Upper lobe of right lung (tissue), 1 donor: ENCODE results near the gene DMD. TPM values are rescaled to one million over a fixed set of nuclear protein-coding genes. Genes with fewer than 3 reads are reported as not detected.

Source experiments
- ATAC-seq: fragments of 200-7000 bp; cut with Tn5 transposase; one replicate; pipeline ENCODE4 v1.9.1; 2020; ENCODE audit warnings: mild to moderate bottlenecking, moderate library complexity
- DNase-seq: peaks from one replicate; pipeline ENCODE4 v3.0.0-alpha.2; 2020
- H3K27ac ChIP-seq: fragments of 200-600 bp; one replicate; pipeline ENCODE4 v1.8.0; 2022
- H3K27me3 ChIP-seq: fragments of 200-600 bp; one replicate; pipeline ENCODE4 v1.8.0; 2022; ENCODE audit warnings: mild to moderate bottlenecking
- H3K36me3 ChIP-seq: fragments of 200-600 bp; one replicate; pipeline ENCODE4 v1.8.0; 2022
- H3K4me1 ChIP-seq: fragments of 200-600 bp; one replicate; pipeline ENCODE4 v1.8.0; 2022
- H3K4me3 ChIP-seq: fragments of 200-600 bp; one replicate; pipeline ENCODE4 v1.8.0; 2022; ENCODE audit warnings: mild to moderate bottlenecking
- H3K9me3 ChIP-seq: fragments of 200-600 bp; one replicate; pipeline ENCODE4 v1.8.0; 2022
- CTCF ChIP-seq: fragments of 200-600 bp; IDR thresholded peaks from one replicate; pipeline ENCODE4 v1.8.0; 2022; ENCODE audit warnings: antibody characterized with exemption
- intact Hi-C: fragments of 100-400 bp; cut with DNase I; formaldehyde crosslinking; loops from one replicate; pipeline ENCODE4 v1.11.0; 2022
- total RNA-seq: library from RNA; stranded (reverse); fragmentation: NEBNext Ultra II Directional; extraction: Animal tissue kit (Norgen Biotek cat#: 25700); gene quantifications from one replicate; pipeline ENCODE4 v1.2.1, GENCODE V29; 2021
- donor health status: DM: no; HTN: yes; CAD: no; lungs with severe emphysema.

The DMD gene
- total RNA-seq, 1 donor from 2014 or later, result 24.7 TPM

- DNase-seq (no peak), ATAC-seq (no peak)
- TF ChIP-seq CTCF, result no peak
- Histone ChIP-seq H3K27ac (no peak overlapping the region), H3K27me3 (no peaks in the 10 kb centered on the region), H3K9me3 (no peaks in the 10 kb centered on the region), H3K36me3 (no peaks in the 10 kb centered on the region), H3K4me3 (no peak overlapping the region), H3K4me1 (no peaks in the 10 kb centered on the region)
- intact Hi-C loops, result no loop called here
Measured at GRCh38 chrX:31138124-31138523, 2073.2 kb downstream of the DMD start.

- no peaks in the 10 kb centered on the region for H3K9me3 ChIP-seq
- no peaks in the 10 kb centered on the region for H3K27me3 ChIP-seq
- intact Hi-C loops, result no loop called here
- H3K36me3 ChIP-seq, result no peaks in the 10 kb centered on the region
- H3K27ac ChIP-seq, result no peak overlapping the region
- no peak for ATAC-seq
- no peaks in the 10 kb centered on the region for H3K4me1 ChIP-seq
- no peak for DNase-seq
- H3K4me3 ChIP-seq, result no peak overlapping the region
- TF ChIP-seq CTCF, result no peak
Measured at GRCh38 chrX:31136144-31136611, 2075.2 kb downstream of the DMD start.

- Histone ChIP-seq H3K9me3 (no peaks in the 10 kb centered on the region), H3K27me3 (no peaks in the 10 kb centered on the region)
- DNase-seq, result no peak
Measured at GRCh38 chrX:31132821-31133241, 2078.5 kb downstream of the DMD start.

GRCh38 chrX:31130457-31131220, 2080.7 kb downstream of the DMD start:
- intact Hi-C loops, result no loop called here
- Histone ChIP-seq H3K27ac (no peak overlapping the region), H3K4me1 (no peaks in the 10 kb centered on the region), H3K36me3 (no peaks in the 10 kb centered on the region), H3K9me3 (no peaks in the 10 kb centered on the region), H3K4me3 (no peak overlapping the region), H3K27me3 (no peaks in the 10 kb centered on the region)
- DNase-seq (no peak), ATAC-seq (no peak)
- no peak for TF ChIP-seq CTCF

More at GRCh38 chrX:31132821-31133241, 2078.5 kb downstream of the DMD start:
- intact Hi-C loops, result no loop called here
- Histone ChIP-seq H3K4me1 (no peaks in the 10 kb centered on the region), H3K4me3 (no peak overlapping the region), H3K36me3 (no peaks in the 10 kb centered on the region), H3K27ac (no peak overlapping the region)
- no peak for TF ChIP-seq CTCF
- ATAC-seq, result no peak

- Histone ChIP-seq H3K27ac (no peak overlapping the region), H3K4me1 (no peaks in the 10 kb centered on the region), H3K4me3 (no peak overlapping the region), H3K27me3 (no peaks in the 10 kb centered on the region), H3K36me3 (no peaks in the 10 kb centered on the region), H3K9me3 (no peaks in the 10 kb centered on the region)
- DNase-seq (no peak), ATAC-seq (no peak)
- no peak for TF ChIP-seq CTCF
- intact Hi-C loops, result no loop called here
Measured at GRCh38 chrX:31128855-31129254, 2082.5 kb downstream of the DMD start.
